NCI-H1436 (cell line): ENCODE measurements around the gene ACAD8.

ENCODE experiments used
- DNase-seq: peaks from one replicate; lab custom pipeline; 2025; lab: John Stamatoyannopoulos, UW

The ACAD8 gene

GRCh38 chr11:134290646-134291045 is 37.3 kb downstream of the ACAD8 start:
- DNase-seq, result no peak

GRCh38 chr11:134291196-134291595 is 37.8 kb downstream of the ACAD8 start:
- DNase-seq, result no peak

- DNase-seq, result no peak
Observed at GRCh38 chr11:134292661-134293060, 39.3 kb downstream of the ACAD8 start.

- DNase-seq, result no peak
Observed at GRCh38 chr11:134293119-134294113, 40.0 kb downstream of the ACAD8 start.

- DNase-seq, result no peak
Observed at GRCh38 chr11:134294664-134295063, 41.3 kb downstream of the ACAD8 start.

GRCh38 chr11:134312223-134312622 is 58.9 kb downstream of the ACAD8 start:
- DNase-seq, result no peak

- no peak for DNase-seq
Observed at GRCh38 chr11:134312807-134313206, 59.4 kb downstream of the ACAD8 start.

GRCh38 chr11:134313379-134313778 is 60.0 kb downstream of the ACAD8 start:
- no peak for DNase-seq

GRCh38 chr11:134313821-134314607 is 60.6 kb downstream of the ACAD8 start:
- DNase-seq, result no peak
